Endothelial cell of umbilical vein (primary cell): Measurements from ENCODE around the gene NPTX1. TPM values are rescaled to one million over a fixed set of nuclear protein-coding genes. Genes with fewer than 3 reads are reported as not detected.

ENCODE experiments used
- BruUV-seq: library from RNA; stranded (reverse); fragments of 400-500 nt; replicated peaks from 2 replicates; lab custom pipeline; 2021; lab: Mats Ljungman, UMichigan
- CTCF ChIA-PET: fragments of 300-600, 350-600 bp; sonication (Branson Sonifier 250); formaldehyde crosslinking; loops from one replicate; lab custom pipeline; 2021; ENCODE audit warnings: antibody characterized with exemption, inconsistent platforms; lab: Charles Lee
- POLR2A ChIA-PET: fragments of 300-600, 350-600 bp; sonication (Branson Sonifier 250); formaldehyde crosslinking; loops from one replicate; lab custom pipeline; 2021; ENCODE audit warnings: antibody characterized with exemption, inconsistent platforms; lab: Charles Lee
- DNase-seq: peaks from one replicate; pipeline ENCODE4 v3.0.0-alpha.2; 2011; ENCODE audit warnings: low read depth, low spot score
- FAIRE-seq: peaks from 2 replicates; lab custom pipeline; 2011; peaks lifted over from hg19 to GRCh38; lab: Jason Lieb, UNC
- H2AFZ ChIP-seq: 2 replicates; pipeline ENCODE4 v1.6.0; 2012; ENCODE audit warnings: low read depth, low read length, control low read depth, inconsistent platforms
- H3K27ac ChIP-seq: 2 replicates; pipeline ENCODE4 v1.5.1; 2011; ENCODE audit warnings: low read depth, mild to moderate bottlenecking, control low read depth, low read length, moderate library complexity; ENCODE audit not compliant: insufficient read depth
- H3K27me3 ChIP-seq, 2 experiments: 2 replicates each; pipeline versions ENCODE4 v1.6.0 to v1.6.1; 2011; ENCODE audit warnings: low read length in 2 of 2, mixed read lengths in 1 of 2; ENCODE audit not compliant: control insufficient read depth in 2 of 2, insufficient read depth in 2 of 2
- H3K36me3 ChIP-seq, 2 experiments: 2 replicates in 1 of 2; 3 replicates in 1 of 2; pipeline ENCODE4 v1.5.1; 2011; ENCODE audit warnings: low read length in 2 of 2, mild to moderate bottlenecking in 1 of 2, moderate library complexity in 1 of 2; ENCODE audit not compliant: control insufficient read depth in 2 of 2, insufficient read depth in 2 of 2; ENCODE audit errors: extremely low read depth in 1 of 2
- H3K4me1 ChIP-seq: 3 replicates; pipeline ENCODE4 v1.5.1; 2011; ENCODE audit warnings: mild to moderate bottlenecking, low read length; ENCODE audit not compliant: control insufficient read depth, insufficient read depth; ENCODE audit errors: extremely low read depth
- H3K4me2 ChIP-seq: 2 replicates; pipeline ENCODE4 v1.6.1; 2011; ENCODE audit warnings: low read length, control low read depth, mixed read lengths; ENCODE audit not compliant: insufficient read depth
- H3K4me3 ChIP-seq, 3 experiments: fragments of 200-600 bp in 1 of 3; sonication (generic), shearing (Covaris generic) in 1 of 3; replicated peaks in 1 of 3; 2 replicates each; pipeline ENCODE4 v1.5.1; 2011 to 2016; ENCODE audit warnings: control low read depth in 3 of 3, low read length in 3 of 3, mild to moderate bottlenecking in 2 of 3, inconsistent platforms in 1 of 3, low read depth in 1 of 3, moderate library complexity in 1 of 3; ENCODE audit not compliant: insufficient read depth in 1 of 3
- H3K79me2 ChIP-seq: 2 replicates; pipeline ENCODE4 v1.6.0; 2012; ENCODE audit warnings: low read length, inconsistent platforms; ENCODE audit not compliant: control insufficient read depth, insufficient read depth
- H3K9ac ChIP-seq: replicated peaks from 2 replicates; pipeline ENCODE3; 2011; ENCODE audit warnings: low read length, control low read depth; ENCODE audit not compliant: insufficient read depth; ENCODE audit errors: extremely low read depth
- H3K9me1 ChIP-seq: replicated peaks from 3 replicates; pipeline ENCODE4 v1.6.0; 2011; ENCODE audit warnings: mild to moderate bottlenecking, low read length; ENCODE audit not compliant: control insufficient read depth, insufficient read depth; ENCODE audit errors: extremely low read depth
- H3K9me3 ChIP-seq: replicated peaks from 2 replicates; pipeline ENCODE4 v1.5.1; 2012; ENCODE audit warnings: low read length, inconsistent platforms; ENCODE audit not compliant: control insufficient read depth, insufficient read depth
- H4K20me1 ChIP-seq: replicated peaks from 2 replicates; pipeline ENCODE3; 2011; ENCODE audit warnings: mild to moderate bottlenecking, low read length; ENCODE audit not compliant: control insufficient read depth, insufficient read depth; ENCODE audit errors: extremely low read depth
- EZH2 ChIP-seq: IDR thresholded peaks from 2 replicates; pipeline ENCODE4 v1.6.1; 2012; ENCODE audit warnings: borderline replicate concordance, low read depth, mild to moderate bottlenecking, moderate library complexity, low read length, inconsistent platforms; ENCODE audit not compliant: severe bottlenecking
- FOS ChIP-seq: IDR thresholded peaks from 2 replicates; pipeline ENCODE4 v1.6.1; 2011; ENCODE audit warnings: mild to moderate bottlenecking, low read length, moderate library complexity, borderline replicate concordance; ENCODE audit not compliant: insufficient read depth
- GATA2 ChIP-seq: IDR thresholded peaks from 2 replicates; pipeline ENCODE4 v1.7.0; 2011; ENCODE audit warnings: low read depth, mild to moderate bottlenecking, moderate library complexity, mixed read lengths, low read length; ENCODE audit not compliant: insufficient read length, insufficient read depth
- JUN ChIP-seq: IDR thresholded peaks from 2 replicates; pipeline ENCODE4 v1.6.1; 2011; ENCODE audit warnings: borderline replicate concordance, low read depth; ENCODE audit not compliant: insufficient read length, insufficient read depth
- MAX ChIP-seq: IDR thresholded peaks from 2 replicates; pipeline ENCODE4 v1.6.1; 2011; ENCODE audit not compliant: insufficient read depth, insufficient read length
- MYC ChIP-seq: IDR thresholded peaks from one replicate; pipeline ENCODE4 v1.6.1; 2011; ENCODE audit warnings: mild to moderate bottlenecking, low read depth, low read length
- POLR2A ChIP-seq: IDR thresholded peaks from 2 replicates; pipeline ENCODE4 v1.6.1; 2012; ENCODE audit warnings: low read depth, mild to moderate bottlenecking, control low read depth, low read length
- POLR2AphosphoS5 ChIP-seq: IDR thresholded peaks from 2 replicates; pipeline ENCODE4 v1.6.1; 2012; ENCODE audit warnings: low read depth, mild to moderate bottlenecking, control low read depth, low read length, moderate library complexity; ENCODE audit not compliant: insufficient read depth
- dilution Hi-C: fragments of 300-500 bp; cut with MboI; formaldehyde crosslinking; loops from one replicate; pipeline ENCODE4 v1.15.0; 2019; ENCODE audit warnings: low sequenced_read_pairs; ENCODE audit not compliant: extremely low pct_ligation_motif_present
- intact Hi-C: fragments of 100-400 bp; cut with micrococcal nuclease; formaldehyde crosslinking; loops from one replicate; pipeline ENCODE4 v1.10.0; 2022
- polyA plus RNA-seq, 4 experiments: library from polyadenylated mRNA; depleted of rRNA in 3 of 4; stranded (reverse) in 3 of 4; unstranded in 1 of 4; fragments of >200 nt; gene quantifications; 2 replicates each; pipeline versions ENCODE4 v1.2.1 to v1.2.3, GENCODE V29; 2011 to 2012; ENCODE audit warnings: missing spikeins in 1 of 4
- total RNA-seq: library from RNA; stranded (reverse); gene quantifications from 2 replicates; pipeline ENCODE4 v1.2.3, GENCODE V29; 2021
- TF ChIP-seq, protein P1 (sequence below), 2 donors: IDR thresholded peaks; 1 replicate in 1 of 2; 2 replicates in 1 of 2; pipeline ENCODE4 v1.5.1; 2011; ENCODE audit warnings: low read length in 2 of 2, mild to moderate bottlenecking in 2 of 2, moderate library complexity in 2 of 2, control low read depth in 1 of 2, inconsistent platforms in 1 of 2, low read depth in 1 of 2; ENCODE audit not compliant: insufficient read depth in 1 of 2; ENCODE audit errors: extremely low read depth in 1 of 2

NPTX1 gene
- total and polyA plus RNA-seq, 2 donors (not counting 3 experiments of a cell fraction or from before 2014, with no cell fraction given) = 0.03 TPM; not detected in 1

DNA sequence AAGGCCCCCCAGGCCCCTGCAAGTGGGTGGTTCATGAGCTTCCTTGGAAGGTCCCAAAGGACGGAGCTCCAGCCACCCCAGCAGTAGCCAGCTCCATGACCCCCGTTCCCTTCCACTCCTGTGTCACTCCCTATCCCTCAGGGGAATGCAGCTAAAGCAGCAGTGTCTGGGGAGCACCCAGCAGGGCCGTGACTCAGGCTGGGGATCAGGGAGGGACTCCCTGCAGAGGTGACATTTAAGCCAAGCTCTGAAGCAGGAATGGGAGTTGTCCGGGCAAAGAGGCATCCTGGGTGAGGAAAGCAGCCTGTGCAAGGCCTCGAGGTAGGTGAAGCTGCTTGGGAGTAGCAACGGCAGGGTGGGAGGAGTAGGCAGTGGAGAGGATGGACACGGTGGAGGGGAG is 11.1 kb upstream of the NPTX1 start:
- H3K27ac ChIP-seq = no peak overlapping the region
- H3K36me3 ChIP-seq = no peaks in the 10 kb centered on the region
- H3K9ac ChIP-seq = no peak overlapping the region
- H3K4me2 ChIP-seq = no peak overlapping the region
- intact Hi-C loops (no loop called here), dilution Hi-C loops (no loop called here)
- no peaks in the 10 kb centered on the region for H3K9me1 ChIP-seq
- no peaks in the 10 kb centered on the region for H3K4me1 ChIP-seq
- H4K20me1 ChIP-seq = no peaks in the 10 kb centered on the region
- peaks cover 5 to 8% of the 10 kb centered on the region in 2 experiments for H3K27me3 ChIP-seq
- DNase-seq (no peak), FAIRE-seq (no peak)
- ChIA-PET POLR2A (no interaction called here), CTCF (interaction anchor here (1.2 kb wide), 1 partner anchor 9 kb away, joined by 3 read pairs; no protein-coding TSS in a partner anchor)
- H3K79me2 ChIP-seq = no peaks in the 10 kb centered on the region
- H3K4me3 ChIP-seq = no peak overlapping the region
- no peaks in the 10 kb centered on the region for H3K9me3 ChIP-seq
- no peak overlapping the region for H2AFZ ChIP-seq
- TF ChIP-seq FOS = no peak
- TF ChIP-seq, protein P1, sequence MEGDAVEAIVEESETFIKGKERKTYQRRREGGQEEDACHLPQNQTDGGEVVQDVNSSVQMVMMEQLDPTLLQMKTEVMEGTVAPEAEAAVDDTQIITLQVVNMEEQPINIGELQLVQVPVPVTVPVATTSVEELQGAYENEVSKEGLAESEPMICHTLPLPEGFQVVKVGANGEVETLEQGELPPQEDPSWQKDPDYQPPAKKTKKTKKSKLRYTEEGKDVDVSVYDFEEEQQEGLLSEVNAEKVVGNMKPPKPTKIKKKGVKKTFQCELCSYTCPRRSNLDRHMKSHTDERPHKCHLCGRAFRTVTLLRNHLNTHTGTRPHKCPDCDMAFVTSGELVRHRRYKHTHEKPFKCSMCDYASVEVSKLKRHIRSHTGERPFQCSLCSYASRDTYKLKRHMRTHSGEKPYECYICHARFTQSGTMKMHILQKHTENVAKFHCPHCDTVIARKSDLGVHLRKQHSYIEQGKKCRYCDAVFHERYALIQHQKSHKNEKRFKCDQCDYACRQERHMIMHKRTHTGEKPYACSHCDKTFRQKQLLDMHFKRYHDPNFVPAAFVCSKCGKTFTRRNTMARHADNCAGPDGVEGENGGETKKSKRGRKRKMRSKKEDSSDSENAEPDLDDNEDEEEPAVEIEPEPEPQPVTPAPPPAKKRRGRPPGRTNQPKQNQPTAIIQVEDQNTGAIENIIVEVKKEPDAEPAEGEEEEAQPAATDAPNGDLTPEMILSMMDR (IDR thresholded peaks at IDR 0.05; ENCODE audit: extremely low read depth in 1 of 2, insufficient read depth in 1 of 2, low read depth in 1 of 2, low read length in 2 of 2) = no peak
- TF ChIP-seq EZH2 = no peak
- no peak for TF ChIP-seq POLR2AphosphoS5
- TF ChIP-seq MYC = no peak
- no peak for TF ChIP-seq JUN
- TF ChIP-seq MAX = no peak
- TF ChIP-seq POLR2A = no peak
- TF ChIP-seq GATA2 = no peak
- BruUV-seq = no TSS peak
